ENCODE measurements around the gene PIK3C2B.

PIK3C2B gene

DNA sequence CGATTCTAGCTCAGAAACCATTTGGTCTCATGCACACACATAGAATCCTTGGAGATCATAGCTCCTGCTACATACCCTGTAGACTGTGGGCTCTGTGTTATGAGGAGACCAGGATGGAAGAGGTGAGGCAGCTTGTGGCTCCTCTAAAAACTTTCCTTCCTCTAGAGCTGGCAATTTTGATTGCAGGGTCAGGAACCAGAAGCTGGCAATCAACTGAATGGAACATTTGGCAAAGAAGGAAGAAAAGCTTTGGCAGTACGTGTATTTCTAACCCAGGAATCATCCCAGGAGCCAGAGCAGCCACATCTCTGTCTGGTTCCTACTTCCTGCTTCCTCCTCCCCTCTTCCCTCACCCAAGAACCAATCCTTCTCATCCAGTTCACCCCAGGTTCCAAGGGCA is 15.7 kb downstream of the PIK3C2B start:
- no peak for DNase-seq

DNA sequence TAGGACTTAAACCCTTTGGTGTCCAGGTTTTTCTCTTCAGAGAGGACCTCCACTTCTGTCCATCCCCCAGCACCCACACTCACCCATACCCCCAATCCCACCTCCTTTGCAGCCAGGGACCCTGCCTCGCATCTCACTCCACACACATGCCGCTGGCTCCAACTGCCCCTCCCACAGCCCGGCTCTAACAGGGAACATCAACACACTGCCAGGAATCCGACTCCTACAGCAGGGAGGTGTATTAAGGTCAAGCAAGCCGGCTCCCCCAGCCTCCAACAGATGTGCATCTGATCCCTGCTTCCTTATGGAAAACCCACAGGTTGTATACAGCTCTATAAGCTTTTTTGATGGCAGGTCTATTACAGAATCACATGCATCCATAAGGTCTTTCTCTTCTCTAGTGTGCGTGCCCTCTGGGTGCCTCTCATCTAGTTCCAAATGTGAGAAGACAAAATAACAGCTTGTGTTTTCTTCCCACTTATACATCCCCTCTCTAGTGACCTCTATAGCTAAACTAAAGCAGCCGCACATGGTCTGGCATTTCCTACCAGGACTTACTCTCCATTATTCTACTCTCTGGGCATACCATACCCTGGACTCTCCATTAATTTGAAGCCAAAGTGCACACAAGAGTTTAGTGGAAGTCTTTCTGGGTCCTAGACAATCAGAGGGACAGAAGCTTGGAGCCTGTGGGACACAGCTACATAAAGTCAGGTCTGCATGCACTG is 16.3 kb downstream of the PIK3C2B start:
- DNase-seq: no peak

DNA sequence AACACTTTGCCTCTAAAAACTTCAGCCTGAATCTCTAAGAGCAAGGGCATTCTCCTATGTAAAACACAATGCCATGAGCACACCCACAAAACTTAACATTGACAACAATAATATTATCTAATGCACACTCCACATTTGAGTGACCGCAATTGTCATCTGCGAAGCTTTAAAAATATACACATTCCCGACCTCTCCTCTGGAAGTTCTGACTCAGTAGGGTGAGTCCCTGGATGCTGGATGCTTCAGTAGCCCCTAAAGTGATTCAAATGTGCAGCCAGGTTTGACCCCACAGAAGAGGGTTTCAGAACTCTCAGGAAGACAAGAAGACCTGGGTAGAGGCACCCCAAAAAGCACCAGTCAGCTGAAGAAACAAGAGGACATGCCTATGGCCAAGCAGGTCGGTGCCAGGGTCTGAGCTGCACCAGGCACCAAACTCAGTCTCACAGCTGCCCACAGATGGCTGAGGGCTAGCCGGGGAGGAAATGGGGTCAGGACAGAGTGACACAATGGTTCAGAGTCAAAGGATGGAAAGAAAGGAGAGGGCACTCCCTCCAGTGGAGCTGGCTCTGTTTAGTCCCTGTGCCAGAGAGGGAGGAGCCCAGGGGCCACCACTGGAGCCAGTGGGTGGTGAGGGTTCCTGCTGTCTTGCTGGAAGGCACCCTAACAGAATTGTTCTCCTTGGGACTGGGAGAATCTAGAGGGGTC is 17.4 kb downstream of the PIK3C2B start:
- no peak for DNase-seq

DNA sequence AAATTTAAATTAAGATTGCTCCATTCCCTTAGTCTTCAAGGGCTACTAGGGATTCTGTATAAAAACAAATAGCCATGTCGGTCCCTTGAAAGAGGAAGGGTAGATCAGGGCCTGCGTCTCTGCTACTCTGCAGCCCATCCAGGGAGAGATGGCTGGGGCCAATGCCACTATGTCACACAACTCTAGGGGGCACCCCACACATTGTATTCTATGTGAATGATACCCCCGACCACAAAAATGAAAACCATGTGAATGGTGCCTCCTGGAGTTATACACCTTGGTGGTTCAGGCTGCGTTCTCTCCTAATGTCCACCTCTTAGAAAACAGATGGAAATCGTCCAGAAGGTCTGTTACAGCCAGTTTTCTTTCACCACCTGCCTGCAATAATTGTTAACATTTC is 18.0 kb downstream of the PIK3C2B start:
- no peak for DNase-seq

DNA sequence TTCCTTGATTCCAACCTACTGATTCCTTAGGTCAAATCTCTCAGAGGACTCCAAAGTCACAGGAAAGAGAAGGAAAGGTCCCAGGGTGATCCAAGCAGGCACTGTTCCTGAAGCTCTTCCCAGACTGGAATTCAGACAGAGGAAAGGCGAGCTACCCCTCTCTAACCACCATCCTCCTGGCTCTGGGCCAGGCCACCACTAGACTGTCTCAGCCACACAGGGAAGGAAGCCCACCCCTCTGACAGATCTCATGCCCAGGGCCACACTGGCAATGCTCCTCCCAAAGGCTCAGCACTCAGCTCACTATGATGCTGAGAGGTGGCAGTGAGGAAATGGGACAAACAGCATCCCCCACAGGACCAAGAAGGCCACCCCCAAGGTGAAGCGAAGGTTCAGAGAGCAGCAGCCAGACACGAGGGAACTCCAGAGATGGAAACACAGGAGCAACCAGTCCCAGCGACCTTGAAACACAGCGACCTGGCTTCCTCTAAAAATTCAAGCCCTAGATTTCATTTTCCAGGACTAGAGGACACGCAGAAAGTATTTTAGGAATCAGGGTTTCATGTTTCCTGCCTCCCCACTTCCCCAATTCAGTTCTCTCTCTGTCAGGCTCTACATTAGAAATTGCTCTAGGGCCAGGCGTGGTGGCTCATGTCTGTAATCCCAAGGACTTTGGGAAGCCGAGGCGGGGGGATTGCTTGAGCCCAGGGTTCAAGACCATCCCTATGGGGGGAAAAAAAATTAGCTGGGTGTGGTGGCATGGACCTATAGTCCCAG is 18.8 kb downstream of the PIK3C2B start:
- DNase-seq: no peak

DNA sequence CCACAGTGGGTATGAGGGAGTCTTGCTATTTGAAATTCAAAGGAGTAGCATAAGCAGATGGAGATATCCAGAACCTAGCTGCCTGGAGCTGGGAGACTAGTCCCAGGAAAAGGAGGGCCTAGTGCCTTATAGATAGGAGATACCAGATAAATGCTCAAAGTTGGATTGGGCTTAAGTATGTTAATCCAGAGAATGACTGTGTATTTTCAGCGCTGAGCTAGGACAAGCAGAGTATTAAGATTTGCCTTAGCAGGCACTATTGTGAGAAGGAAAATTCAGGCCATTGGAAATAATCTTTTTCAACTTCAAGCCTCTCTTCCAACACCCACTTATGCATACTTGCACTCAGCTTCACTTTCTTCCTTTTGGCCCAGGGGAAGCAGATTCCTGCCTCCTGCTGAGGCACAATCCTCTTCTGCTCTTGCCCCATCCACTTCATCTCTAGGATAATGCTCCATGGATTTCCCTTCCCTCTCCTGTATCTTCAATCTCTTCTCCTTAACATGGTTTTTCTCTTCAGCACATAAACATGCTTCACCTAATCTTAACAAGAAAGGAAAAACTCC is 21.1 kb downstream of the PIK3C2B start:
- DNase-seq: no peak

DNA sequence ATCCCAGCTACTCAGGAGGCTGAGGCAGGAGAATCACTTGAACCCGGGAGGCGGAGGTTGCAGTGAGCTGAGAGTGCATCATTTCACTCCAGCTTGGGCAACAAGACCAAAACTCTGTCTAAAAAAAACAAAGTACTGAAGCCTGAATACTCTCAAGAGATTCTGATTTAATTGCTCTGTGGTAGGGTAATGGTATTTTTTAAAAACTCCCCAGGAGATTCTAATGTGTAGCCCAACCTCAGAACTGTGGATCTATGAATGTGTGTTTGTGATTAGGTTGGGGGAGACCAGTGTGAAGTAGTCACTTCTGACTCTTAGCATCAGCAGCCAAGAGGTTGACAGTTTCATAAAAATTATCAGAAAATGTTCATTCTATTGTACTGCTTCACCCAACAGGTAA is 21.9 kb downstream of the PIK3C2B start:
- DNase-seq: no peak

DNA sequence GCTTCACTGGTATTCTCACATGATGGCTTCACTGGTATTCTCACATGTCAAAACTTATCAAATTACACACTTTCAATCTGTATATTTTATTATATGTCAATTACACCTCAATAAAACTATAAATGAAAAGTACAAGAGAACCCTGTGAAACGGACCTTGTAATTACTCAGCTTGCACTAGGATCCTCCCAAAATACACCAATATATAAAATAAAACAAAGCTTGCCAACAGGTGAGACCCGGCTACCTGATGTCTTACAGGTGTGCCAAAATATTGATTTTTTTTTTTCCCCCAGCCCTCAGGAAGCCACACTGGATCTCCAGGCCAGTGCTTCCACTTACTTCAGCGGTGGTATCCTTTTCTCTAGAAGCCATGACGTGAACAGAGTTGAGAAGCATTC is 22.9 kb downstream of the PIK3C2B start:
- DNase-seq: no peak

DNA sequence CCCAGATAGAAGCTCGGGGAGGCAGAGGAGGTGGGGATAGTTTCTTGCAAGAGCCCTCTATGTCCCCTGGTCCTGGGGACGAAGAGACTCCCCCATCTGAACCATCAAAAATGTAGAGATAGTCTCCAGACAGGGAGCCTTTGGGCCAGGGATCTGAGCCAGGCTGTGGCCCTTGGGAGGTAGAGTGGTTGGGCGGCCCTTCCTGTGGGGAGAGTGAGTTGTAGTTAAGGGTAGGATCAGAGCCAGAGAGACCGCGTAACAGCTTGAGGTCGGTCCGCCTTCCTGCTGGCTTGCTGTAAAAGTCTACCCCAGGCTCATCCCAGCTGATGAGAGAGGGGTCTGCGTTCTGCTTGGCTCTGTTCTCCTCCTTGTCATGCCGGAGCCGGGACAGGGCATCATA is 25.3 kb downstream of the PIK3C2B start:
- DNase-seq: no peak

DNA sequence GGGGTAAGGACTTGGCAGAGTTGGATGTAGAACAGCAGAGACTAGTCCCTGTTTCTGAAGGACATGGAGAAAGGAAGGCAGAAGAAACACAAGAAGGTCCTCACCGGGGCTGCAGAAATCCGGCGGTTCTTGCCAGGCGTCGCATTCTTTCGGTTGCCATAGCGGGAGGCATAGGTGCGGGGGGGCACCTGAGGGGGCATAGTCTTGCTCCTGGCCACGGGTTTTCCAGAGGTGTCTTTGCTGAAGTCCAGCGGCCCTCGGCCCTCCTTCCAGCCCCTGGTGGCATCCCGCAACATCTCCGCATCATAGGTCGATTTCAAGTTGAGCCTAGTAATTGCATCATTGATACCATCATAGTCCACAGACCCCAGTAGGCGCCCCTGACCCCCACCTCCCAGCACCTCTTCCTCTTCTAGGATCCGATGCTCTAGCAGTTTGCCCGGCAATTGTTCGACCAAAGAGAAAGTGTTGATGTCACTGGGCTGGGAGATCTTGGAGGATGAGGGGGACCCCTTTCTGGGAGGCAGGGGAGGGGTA is 25.8 kb downstream of the PIK3C2B start:
- DNase-seq: no peak

DNA sequence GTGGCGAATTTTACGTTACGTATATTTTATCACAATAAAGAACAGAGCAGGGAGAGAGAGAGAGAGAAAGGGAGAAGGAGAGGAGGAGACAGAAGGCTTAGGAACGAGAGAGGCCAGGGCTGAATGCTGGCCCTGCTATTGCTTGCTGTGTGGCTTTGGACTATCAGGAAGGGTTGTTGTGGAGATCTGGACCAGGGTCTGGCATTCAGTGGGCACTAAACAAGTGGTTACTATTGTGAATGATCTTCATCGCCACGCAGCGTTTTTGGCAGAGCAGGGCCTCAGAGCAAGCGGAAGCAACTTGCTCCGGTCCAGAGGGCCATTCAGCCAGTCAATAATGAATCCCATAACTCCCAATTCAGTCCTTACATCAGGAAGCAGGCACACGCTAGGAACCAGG is 26.4 kb downstream of the PIK3C2B start:
- no peak for DNase-seq

DNA sequence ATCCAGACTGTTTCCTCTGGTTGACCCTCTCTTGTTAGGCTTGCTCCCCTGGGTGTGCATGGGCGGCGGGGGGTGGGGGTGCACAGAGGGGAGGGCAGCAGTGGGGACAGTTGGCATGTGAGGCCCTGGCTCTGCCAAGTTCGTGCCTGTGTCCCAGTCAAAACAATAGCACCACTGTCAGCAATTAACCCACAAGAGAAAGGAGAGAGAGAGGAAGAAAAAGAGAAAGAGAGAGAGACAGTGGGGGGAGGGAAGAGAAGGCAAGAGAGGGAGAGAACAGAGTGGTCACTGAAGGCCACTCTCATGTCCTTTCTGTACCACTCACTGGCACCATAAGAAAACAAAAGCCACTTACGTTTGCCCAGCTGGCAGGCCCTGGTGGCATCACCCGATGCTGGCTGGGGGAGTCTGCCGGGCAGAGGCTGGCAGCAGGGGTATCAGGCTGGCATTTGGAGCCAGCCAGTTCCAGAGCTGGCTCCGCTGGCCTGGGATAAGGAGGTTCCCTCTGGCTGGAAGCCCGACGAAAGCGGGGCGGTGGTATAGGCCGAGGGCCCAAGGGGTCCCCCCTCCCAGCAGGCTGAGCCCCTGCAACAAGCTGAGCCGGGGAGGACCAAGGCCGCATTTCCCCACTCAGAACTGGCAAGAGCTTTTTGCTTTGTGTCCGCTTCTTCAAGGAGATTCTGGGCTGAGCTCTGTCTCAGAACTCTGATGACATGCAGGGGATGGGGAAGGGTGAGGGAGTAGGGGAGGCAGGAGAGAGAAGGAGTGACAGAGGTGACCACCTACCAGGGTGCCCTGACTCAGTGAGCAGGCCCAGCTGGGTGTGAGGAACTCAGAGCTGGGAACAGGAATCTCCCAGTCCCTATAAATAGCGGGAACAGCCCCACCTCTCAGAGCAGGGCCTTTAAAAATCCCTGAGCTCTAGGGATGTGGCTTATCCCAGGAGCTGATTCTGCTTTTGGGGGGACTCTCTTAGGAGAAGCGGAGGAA is 27.9 kb downstream of the PIK3C2B start:
- DNase-seq: no peak

DNA sequence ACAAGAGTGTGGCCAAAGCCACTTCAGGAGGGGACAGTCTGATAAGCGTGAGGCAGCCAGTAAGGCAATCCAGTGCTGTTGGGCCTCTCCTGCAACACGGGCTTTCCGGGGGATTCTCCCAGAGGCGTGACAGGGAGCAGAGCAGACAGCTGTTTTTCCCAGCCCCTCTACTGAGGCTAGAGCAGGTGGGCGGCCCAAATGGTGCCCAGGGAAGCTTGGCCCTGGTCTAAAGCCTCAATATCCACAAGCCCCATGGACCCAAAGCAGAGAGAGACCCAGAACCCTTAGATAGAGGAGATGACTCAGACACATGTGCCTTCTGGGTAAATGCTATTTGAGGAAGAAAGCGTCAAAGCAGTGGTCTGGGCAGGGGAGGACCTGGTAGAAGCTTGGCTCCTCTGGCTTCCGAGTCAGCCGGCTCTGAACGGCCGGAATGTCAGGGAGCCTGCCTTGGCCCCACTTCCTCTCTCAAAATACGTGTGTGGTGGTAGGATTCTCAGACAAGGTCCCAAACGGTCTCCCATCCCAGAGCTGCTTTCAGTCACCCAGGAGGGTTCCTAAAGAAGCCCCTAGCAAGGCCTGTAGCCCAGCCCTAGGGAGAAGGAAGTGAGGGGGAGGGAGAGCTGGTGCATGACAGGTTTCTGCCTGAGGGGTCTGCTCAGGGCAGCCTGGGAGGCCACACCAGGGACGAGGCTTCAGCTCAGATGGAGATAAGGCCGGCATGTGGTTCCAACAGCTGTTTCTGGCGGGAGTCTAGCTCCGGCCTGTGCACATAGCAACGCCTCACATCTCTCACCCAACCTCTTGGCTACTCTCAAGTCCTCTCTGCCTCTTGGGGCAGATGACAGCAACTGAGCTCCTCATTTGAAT is 28.8 kb downstream of the PIK3C2B start:
- no peak for DNase-seq

DNA sequence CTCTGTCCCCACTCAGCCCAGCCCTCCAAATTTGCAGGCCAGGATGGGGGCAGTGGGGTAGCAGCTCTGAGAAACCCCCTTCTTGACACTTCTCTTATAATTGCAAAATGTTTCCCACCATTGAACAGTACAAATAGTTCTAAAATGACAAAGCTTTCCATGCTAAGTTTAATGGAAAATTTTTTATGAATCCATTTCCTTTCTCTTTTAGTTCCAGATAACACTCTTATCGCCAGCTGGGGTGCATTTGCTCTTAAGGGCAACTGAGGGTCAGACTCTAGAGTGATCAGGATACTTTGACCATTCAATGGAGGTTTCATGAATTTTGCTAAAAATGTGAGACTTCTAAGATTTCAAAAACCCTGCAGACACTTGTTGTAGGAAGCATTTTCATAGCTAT is 29.9 kb downstream of the PIK3C2B start:
- no peak for DNase-seq

DNA sequence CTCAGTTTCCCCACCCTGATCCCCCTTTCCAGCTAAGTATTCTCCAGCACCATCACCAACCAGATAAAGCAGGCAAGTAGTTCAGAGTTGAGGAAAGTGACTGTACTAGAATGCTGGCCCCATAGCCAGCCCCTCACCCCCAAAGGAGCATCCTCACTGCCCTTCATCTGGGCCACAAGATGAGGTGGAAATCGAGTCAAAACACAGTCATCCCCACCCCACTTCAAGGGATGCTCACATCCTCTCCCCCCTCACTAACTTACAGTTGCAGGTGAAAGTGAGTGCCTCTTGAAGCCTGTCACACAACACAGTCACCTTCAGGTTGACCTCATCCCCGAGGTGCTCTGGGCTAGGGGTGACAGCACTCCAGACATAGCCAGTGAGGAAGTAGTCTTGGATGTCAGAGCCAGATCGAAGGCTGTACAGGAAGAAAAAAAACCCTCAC is 30.4 kb downstream of the PIK3C2B start:
- DNase-seq: no peak

DNA sequence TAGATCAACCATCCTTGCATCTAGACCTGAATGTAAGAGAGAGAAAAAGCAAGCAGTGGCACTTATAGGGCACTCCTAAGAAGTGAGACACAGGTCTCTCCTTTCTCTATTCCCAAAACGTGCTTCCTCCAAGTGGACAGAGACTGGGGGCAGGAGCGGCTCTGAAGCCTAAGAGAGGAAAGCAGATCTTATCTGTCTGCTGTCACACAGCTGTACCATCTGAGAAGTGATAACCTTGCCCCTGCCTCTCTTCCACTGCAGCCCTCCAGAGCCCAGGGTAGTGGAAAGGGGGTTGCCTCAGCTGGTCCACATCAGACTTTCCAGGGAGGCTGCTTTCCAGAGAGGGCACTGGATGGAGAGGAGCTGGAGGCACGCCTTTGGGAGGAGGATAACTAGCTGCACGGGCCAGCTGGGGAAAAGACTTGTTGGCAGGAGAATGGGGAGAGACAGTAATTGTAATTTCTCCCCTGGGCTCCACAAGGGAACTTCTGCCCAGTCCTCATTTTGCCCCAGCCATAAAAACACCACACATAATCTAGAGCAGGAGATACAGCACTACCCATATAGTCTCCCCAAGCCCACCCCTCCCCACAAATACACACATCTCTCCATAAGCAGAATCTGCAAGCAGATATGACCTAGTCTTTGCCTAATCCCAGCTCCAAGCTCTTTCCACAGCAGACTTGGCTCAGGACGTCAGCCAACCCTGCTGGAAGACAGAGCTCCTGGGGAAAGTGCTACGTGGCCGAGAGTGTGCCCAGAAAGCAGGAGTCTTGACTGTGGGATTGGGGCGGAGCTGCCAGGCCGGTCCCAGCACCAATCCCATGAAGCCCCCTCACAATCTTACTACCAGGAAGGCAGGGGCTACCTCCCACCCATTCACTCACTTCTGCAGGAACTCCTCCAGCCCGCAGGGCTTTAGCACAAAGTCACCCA is 31.2 kb downstream of the PIK3C2B start:
- no peak for DNase-seq

DNA sequence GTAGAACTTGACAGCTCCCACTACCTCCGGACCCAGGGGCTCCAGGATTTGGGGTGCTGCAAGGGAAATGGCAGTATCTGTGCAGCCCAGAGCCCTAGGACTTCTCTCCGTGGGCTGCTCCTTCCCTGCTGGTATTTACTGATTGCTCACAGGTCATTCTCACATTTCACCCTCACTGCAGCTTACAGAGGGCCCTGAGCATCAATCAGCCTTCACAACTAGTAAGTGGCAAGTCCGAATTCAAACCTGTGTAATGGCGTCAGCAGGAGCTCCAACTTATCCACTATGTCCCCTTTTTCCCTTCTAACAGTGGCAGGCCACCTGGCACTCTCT is 32.4 kb downstream of the PIK3C2B start:
- DNase-seq: no peak

DNA sequence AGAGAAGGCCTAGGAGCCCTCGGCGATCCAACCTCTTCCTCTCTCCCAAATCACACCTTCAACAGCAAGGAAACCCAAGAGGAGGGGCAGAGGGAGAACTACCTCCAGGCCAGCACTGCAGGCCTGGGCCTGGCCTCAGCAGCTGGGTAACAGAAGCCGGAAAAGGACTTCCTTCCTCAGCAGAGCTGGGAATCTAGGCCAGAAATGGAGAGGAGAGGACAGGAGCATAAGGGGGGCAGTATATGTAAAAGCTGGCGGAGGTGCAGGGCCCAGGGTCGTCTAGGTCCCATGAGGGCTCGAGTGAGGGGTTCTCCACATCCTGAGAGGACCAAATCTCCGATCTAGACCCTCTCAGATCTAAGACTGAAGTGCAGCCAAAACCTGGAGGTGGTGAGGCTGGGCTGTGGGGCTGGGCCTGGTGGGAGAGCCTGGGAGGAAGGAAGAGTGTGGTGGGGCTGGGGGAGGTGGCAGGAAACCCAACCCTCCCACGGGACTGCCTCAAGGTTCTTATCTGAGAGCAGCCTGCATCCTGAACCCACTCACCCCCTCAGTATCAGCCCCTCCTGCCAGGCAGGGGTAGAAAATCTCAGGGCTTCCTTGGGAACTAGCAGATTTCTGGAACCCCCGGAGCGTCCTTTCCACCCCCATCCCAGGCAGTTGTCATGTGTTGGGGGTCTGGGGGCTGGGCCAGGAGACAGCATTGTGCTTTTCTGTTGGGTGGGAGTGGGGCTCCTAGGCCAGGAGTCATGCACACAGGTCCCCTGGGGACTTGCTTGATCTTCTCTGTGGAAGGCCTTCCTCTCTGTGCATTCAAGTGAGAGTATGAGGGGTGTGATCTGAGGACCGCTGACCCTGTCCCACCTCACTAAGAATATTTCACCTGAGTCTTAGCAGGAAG is 33.0 kb downstream of the PIK3C2B start:
- DNase-seq: peak; percentile 17

DNA sequence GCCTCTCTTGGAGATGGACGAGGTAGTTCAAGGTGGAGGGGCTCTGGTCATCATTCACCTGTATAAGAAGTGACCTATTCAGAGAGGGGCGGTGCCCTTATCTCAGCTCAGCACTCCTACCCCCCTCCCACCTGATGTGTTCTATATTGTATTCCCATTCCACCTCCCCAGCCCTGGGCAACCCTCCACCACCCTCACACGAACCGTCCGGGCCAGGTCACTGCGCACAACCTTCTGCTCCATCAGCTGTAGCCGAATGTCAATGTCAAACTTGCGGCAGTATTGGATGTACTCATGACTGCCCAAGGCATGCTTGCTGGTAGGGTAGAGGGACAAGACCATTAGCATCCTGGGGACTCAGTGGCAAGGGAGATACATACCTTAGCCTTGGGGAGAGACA is 34.3 kb downstream of the PIK3C2B start:
- DNase-seq: no peak

Data from activated gamma-delta T cell treated with Interleukin-2 at 50 U/mL for 16 hours (primary cell).